22Rv1 (cell line): ENCODE measurements around the gene DSTYK.

Source experiments
- CTCF ChIP-seq: fragments of 450-650 bp; IDR thresholded peaks from 2 replicates; pipeline ENCODE4 v1.5.1; 2017; ENCODE audit warnings: mild to moderate bottlenecking
- ZFX ChIP-seq: fragments of 450-650 bp; IDR thresholded peaks from 2 replicates; pipeline ENCODE4 v1.6.1; 2017; ENCODE audit warnings: antibody characterized with exemption, borderline replicate concordance

GRCh38 chr1:205137901-205138300, 73.6 kb downstream of the DSTYK start:
- TF ChIP-seq CTCF (no peak), ZFX (no peak)
